Gastrocnemius medialis (tissue), 4 donors: Measurements from ENCODE around the gene MED12L. TPM values are rescaled to one million over a fixed set of nuclear protein-coding genes. Genes with fewer than 3 reads are reported as not detected.
"Not testable (repeated sequence)": the region's sequence is repeated elsewhere in the genome, so short reads cannot be mapped to it uniquely, and the experiment has no call there.

Source experiments
- ATAC-seq, 2 donors: fragments of 150-250 bp; one replicate each; pipeline ENCODE4 v1.9.1; 2016
- DNase-seq, 2 donors: peaks; one replicate each; pipeline ENCODE4 v3.0.0-alpha.2; 2019
- H3K27ac ChIP-seq, 4 donors: fragments of 200-600 bp; sonication (generic); 1 replicate in 1 of 4; 2 replicates in 3 of 4; pipeline ENCODE4 v1.5.1; 2016 to 2018; ENCODE audit warnings: mild to moderate bottlenecking in 2 of 4, moderate library complexity in 1 of 4
- H3K27me3 ChIP-seq, 3 donors: fragments of 200-600 bp; sonication (generic) in 2 of 3; 1 replicate in 1 of 3; 2 replicates in 2 of 3; pipeline versions ENCODE4 v1.5.1 to v1.6.0; 2016 to 2019; ENCODE audit warnings: mild to moderate bottlenecking in 1 of 3, moderate library complexity in 1 of 3
- H3K36me3 ChIP-seq, 2 donors: fragments of 200-600 bp; sonication (generic) in 1 of 2; one replicate each; pipeline ENCODE4 v1.5.1; 2017 to 2018
- H3K4me1 ChIP-seq, 2 donors: fragments of 200-600 bp; sonication (generic) in 1 of 2; one replicate each; pipeline ENCODE4 v1.5.1; 2016 to 2017; ENCODE audit warnings: mild to moderate bottlenecking in 2 of 2
- H3K4me3 ChIP-seq, 4 donors: fragments of 200-600 bp; sonication (generic) in 3 of 4; 1 replicate in 1 of 4; 2 replicates in 3 of 4; pipeline ENCODE4 v1.5.1; 2016 to 2019; ENCODE audit warnings: mild to moderate bottlenecking in 2 of 4
- H3K9me3 ChIP-seq, 3 donors: fragments of 200-600 bp; sonication (generic) in 2 of 3; 1 replicate in 1 of 3; 2 replicates in 2 of 3; pipeline ENCODE4 v1.5.1; 2016 to 2019
- CTCF ChIP-seq, 5 experiments: fragments of 450-650 bp in 3 of 5; fragments of 200-600 bp in 2 of 5; sonication (generic) in 2 of 5; IDR thresholded peaks in 4 of 5; conservative IDR thresholded peaks in 1 of 5; 1 replicate in 4 of 5; 2 replicates in 1 of 5; pipeline ENCODE4 v1.5.1; 2016 to 2019; ENCODE audit warnings: antibody characterized with exemption in 5 of 5, mild to moderate bottlenecking in 3 of 5, moderate library complexity in 3 of 5
- POLR2A ChIP-seq, 2 donors: fragments of 450-650 bp; IDR thresholded peaks; one replicate each; pipeline ENCODE4 v1.6.1; 2017; ENCODE audit warnings: antibody characterized with exemption in 2 of 2, mild to moderate bottlenecking in 2 of 2, moderate library complexity in 2 of 2
- in situ Hi-C, 4 donors: fragments of 200-750 bp; cut with MboI; loops; one replicate each; pipeline versions ENCODE4 v1.15.0 to v1.8.0; 2017; ENCODE audit warnings: low sequenced_read_pairs in 4 of 4
- intact Hi-C: fragments of 100-400 bp; cut with DNase I; formaldehyde crosslinking; loops from one replicate; pipeline ENCODE4 v1.15.1; 2023; ENCODE audit warnings: low total_unique reads
- total RNA-seq, 4 donors: library from RNA; depleted of rRNA; stranded (reverse); fragments of >200 nt; gene quantifications; one replicate each; pipeline versions ENCODE4 v1.1.0 to v1.2.3, GENCODE V29; 2016

The MED12L gene
- total RNA-seq, 4 donors from 2014 or later, result 0.05 to 1.2 (median 0.10) TPM

- intact Hi-C loops, result loop anchor here (1.0 to 10.0 kb wide), 3 partner anchors 60 to 607 kb away; no protein-coding TSS in a partner anchor
- TF ChIP-seq CTCF (IDR thresholded peaks at IDR 0.05 in 4 of 5, conservative IDR thresholded peaks at IDR 0.05 in 1 of 5) (peak; percentile 76 to 90 (median 86)), POLR2A (IDR thresholded peaks at IDR 0.05) (no peak)
- DNase-seq, result peak; percentile 27 to 50
- in situ Hi-C loops, result loop anchor here in 2 of 4 donors (5.0 to 10.0 kb wide), 4 partner anchors 49 to 61 kb away; partner anchors contain the start of gene P2RY14 (in 1 of the 2)
- no peak overlapping the region for H3K4me3 ChIP-seq
- no peaks in the 10 kb centered on the region for H3K36me3 ChIP-seq
- peaks cover 10 to 20% of the 10 kb centered on the region in 2 donors for H3K4me1 ChIP-seq
- ATAC-seq, result peak; percentile 53 to 74
- no peaks in the 10 kb centered on the region for H3K9me3 ChIP-seq
- H3K27me3 ChIP-seq, result no peaks in the 10 kb centered on the region
- H3K27ac ChIP-seq, result peak overlapping the region; percentile 64 to 78 (median 70)
These were observed 142.6 kb downstream of the MED12L start for GRCh38 chr3:151227807-151228665.

GRCh38 chr3:151228666-151229040 is 143.2 kb downstream of the MED12L start:
- Histone ChIP-seq H3K4me1 (peaks cover 10 to 20% of the 10 kb centered on the region in 2 donors), H3K27me3 (no peaks in the 10 kb centered on the region), H3K36me3 (no peaks in the 10 kb centered on the region), H3K4me3 (no peak overlapping the region), H3K9me3 (no peaks in the 10 kb centered on the region), H3K27ac (peak overlapping the region; percentile 21 to 78 (median 46))
- TF ChIP-seq CTCF (IDR thresholded peaks at IDR 0.05 in 4 of 5, conservative IDR thresholded peaks at IDR 0.05 in 1 of 5) (no peak), POLR2A (IDR thresholded peaks at IDR 0.05) (no peak)
- DNase-seq, result no peak
- intact Hi-C loops (loop anchor here (10.0 kb wide), 1 partner anchor 606 kb away; no protein-coding TSS in a partner anchor), in situ Hi-C loops (loop anchor here in 2 of 4 donors (5.0 to 10.0 kb wide), 4 partner anchors 49 to 61 kb away; partner anchors contain the start of gene P2RY14 (in 1 of the 2))
- no peak for ATAC-seq

DNA sequence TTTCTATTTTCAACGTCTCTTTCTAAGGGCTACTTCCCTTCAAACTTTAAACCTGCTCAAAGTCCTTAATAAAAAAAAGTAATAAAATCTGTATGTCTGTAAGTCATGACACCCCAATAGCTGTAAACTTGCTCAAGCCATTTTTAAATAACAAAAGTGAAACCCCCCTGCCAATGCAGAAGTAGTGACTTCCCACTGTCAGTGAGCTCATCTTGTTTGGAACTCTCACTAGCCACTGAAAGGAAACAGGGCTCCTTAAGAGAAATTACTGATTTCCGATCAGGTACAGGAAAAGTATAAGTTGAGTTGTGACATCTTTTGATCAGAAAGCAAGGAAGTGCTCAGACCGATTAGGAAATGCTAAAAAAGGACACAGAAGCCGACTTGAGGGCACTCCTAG is 145.2 kb downstream of the MED12L start:
- no peak for DNase-seq
- Histone ChIP-seq H3K4me1 (peaks cover 10 to 19% of the 10 kb centered on the region in 2 donors), H3K4me3 (no peak overlapping the region), H3K36me3 (no peaks in the 10 kb centered on the region), H3K27ac (peak overlapping the region in 3 of 4 donors; percentile 28 to 35 (median 33)), H3K9me3 (no peaks in the 10 kb centered on the region), H3K27me3 (no peaks in the 10 kb centered on the region)
- TF ChIP-seq CTCF (IDR thresholded peaks at IDR 0.05 in 4 of 5, conservative IDR thresholded peaks at IDR 0.05 in 1 of 5), result no peak
- no peak for TF ChIP-seq POLR2A (IDR thresholded peaks at IDR 0.05)
- intact Hi-C loops (no loop called here), in situ Hi-C loops (no loop called here)
- ATAC-seq, result no peak

- H3K9me3 ChIP-seq, H3K4me1 ChIP-seq, H3K27ac ChIP-seq, ATAC-seq, H3K36me3 ChIP-seq, DNase-seq, in situ Hi-C loops, H3K27me3 ChIP-seq, H3K4me3 ChIP-seq, intact Hi-C loops: not testable (repeated sequence)
These were observed 146.9 kb downstream of the MED12L start for GRCh38 chr3:151232403-151232802.

- no peaks in the 10 kb centered on the region for H3K4me1 ChIP-seq
- intact Hi-C loops (no loop called here), in situ Hi-C loops (no loop called here)
- H3K27me3 ChIP-seq, result no peaks in the 10 kb centered on the region
- TF ChIP-seq POLR2A (IDR thresholded peaks at IDR 0.05) (no peak), CTCF (IDR thresholded peaks at IDR 0.05 in 4 of 5, conservative IDR thresholded peaks at IDR 0.05 in 1 of 5) (no peak)
- no peak for ATAC-seq
- H3K36me3 ChIP-seq, result no peaks in the 10 kb centered on the region
- no peaks in the 10 kb centered on the region for H3K9me3 ChIP-seq
- H3K4me3 ChIP-seq, result no peak overlapping the region
- no peak overlapping the region for H3K27ac ChIP-seq
- DNase-seq, result no peak
These were observed 147.5 kb downstream of the MED12L start for GRCh38 chr3:151232991-151233390.
